ENCODE data around the gene CLEC12A. TPM values are rescaled to one million over a fixed set of nuclear protein-coding genes. Genes with fewer than 3 reads are reported as not detected.
A peak's percentile ranks its signal among the peaks of the same experiment; 100 is the strongest.
"Not testable (repeated sequence)": the region's sequence is repeated elsewhere in the genome, so short reads cannot be mapped to it uniquely, and the experiment has no call there.

Gene CLEC12A
- total RNA-seq = not detected in 2 replicates

DNA sequence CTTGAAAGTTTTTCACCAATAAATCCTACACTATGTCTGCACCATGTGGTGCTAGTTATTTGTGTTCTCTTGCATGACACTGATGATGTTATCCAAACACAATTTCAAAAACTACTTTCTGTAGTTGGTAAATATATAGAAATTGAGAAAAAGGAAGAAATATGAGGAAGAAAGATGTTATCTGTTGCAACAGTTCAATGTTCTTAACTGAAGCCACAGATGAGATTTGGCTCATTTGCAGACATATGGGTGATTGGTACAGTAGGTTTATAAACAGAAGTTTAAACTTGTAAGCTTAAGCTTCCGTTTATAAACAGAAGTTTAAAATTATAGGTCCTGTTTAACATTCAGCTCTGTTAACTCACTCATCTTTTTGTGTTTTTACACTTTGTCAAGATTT lies at the start of gene CLEC12A:
Gene CLEC12A (plus strand): TSS at position 229 of the 400 bp plus-strand sequence. CDS start 188 bp downstream, outside the sequence.
- DNase-seq (ENCODE audit: low read depth in 2 of 2) = no peak

DNA sequence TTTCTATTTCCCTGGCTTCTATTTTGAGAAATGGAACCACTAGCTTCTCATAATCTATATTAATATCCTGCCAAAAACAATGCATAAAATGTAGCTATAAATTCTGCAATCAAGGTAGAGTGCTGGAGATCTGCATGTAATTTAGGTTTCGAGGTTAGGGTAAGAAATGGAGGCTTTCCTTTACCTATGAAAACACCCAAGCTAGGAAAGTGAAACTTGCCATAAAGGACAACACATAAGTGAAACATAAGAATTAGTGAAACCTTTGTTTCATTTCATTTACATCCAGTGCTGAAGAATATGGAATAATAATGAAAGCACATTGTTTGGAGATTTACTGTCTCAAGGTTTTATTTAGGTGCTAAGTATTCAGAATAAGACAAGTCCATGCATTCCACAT lies 48.8 kb upstream of the CLEC12A start:
- DNase-seq (ENCODE audit: low read depth in 2 of 2) = no peak

DNA sequence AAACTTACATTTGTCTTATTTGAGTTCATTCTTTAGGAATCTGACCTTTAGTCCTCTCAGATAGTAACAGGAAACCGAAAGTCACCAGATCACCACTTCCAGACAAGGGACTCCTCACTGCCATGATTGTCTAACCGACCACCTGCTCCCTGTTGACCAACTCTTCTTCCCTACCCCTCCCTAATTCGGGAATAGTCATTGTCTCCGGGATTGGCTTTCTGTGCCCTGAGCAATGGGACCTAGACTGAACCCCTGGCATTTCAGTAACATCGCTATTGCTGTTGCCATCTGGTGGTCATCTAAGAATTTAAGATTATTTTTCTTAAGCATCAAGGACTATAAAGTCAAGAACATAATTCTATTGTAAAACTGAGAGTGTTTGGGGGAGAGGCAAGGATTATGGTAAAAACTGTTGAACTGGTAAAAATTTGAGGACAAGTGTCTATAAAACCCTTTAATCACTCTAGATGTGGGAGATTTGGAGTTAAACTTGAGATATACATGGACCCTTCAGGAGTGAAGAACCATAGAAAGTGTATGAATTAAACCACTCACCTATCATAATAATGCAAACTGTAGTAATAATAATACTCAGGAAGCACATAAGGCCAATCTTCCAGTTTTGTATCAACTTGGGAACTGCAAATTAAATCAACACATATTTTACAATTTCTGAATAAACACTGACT lies 45.4 kb upstream of the CLEC12A start:
- peak; percentile 64 to 67 for DNase-seq (ENCODE audit: low read depth in 2 of 2)

DNA sequence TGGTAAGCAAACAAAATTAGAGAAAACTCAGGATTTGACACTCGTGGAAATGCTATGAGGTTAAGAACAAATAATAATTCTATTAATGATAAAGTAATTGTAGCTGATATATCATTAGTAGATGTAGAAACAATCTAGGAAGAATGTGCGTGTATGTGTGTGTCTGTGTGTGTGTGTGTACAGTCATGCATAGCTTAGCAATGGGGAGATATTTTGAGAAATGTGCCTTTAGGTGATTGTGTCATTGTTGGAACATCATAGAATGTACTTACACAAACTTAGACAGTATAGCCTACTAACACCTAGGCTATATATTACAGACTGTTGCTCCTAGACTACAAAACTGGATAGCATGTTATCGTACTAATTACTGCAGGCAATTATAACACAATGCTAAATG lies 44.3 kb upstream of the CLEC12A start:
- DNase-seq (ENCODE audit: low read depth in 2 of 2) = no peak

DNA sequence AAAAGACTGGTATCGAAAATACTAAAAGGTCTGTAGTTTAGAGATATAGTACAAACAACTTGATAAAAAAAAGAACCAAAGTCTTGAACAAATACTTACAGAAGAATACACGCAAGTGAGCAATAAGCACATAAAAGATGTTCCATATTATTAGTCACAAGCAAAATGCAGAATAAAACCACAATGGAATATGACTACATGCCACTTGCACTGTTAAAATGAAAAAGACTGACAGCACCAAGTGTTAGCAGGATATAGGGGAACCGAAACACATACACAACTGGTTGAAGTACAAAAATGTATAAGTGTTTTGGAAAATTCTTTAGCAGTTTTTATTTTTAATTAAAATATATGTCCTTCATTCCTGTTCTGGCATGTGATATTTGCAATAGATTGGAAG lies 42.6 kb upstream of the CLEC12A start:
- DNase-seq (ENCODE audit: low read depth in 2 of 2) = no peak

DNA sequence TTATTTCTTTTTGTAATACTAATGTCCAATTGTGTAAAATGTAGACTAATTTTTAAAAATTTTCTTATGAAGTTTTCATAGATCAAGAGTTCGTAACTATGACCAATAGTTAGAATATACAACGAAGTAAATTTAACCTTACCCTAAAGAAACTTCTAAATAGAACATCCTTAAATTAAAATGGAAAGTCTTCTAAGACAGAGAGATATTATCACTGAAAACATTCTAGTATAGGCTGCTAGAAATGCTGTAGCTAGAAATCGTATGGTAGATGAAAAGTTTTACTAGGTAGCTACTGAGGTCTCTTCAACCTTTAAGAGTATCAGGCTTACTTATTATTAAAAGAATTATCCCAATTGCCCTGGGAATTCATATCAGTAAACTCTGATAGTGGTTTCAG lies 40.0 kb upstream of the CLEC12A start:
- no peak for DNase-seq (ENCODE audit: low read depth in 2 of 2)

DNA sequence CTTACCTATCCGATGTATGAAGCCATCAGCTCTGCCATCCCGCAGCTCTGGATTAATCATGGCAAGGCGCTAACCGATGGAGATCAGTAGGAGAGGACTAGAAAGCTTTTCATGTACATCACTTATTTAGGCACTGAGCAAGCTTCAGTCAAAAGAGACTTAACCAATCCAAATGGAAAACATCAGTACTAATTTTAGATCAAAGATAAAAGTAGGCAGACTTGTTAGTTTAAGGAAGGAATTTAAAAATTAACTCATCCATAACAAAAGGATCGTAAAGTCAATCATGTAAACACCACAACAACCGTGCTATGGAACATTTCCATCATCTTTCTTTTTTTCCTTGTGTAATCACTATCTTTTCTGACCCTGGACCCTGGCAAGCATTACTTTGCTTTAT lies 38.9 kb upstream of the CLEC12A start, which contains the start of gene CLEC2A:
Gene CLEC2A (minus strand): TSS at position 101 of the 400 bp plus-strand sequence. CDS start 41 bp downstream, at position 60.
- no peak for DNase-seq (ENCODE audit: low read depth in 2 of 2)

DNA sequence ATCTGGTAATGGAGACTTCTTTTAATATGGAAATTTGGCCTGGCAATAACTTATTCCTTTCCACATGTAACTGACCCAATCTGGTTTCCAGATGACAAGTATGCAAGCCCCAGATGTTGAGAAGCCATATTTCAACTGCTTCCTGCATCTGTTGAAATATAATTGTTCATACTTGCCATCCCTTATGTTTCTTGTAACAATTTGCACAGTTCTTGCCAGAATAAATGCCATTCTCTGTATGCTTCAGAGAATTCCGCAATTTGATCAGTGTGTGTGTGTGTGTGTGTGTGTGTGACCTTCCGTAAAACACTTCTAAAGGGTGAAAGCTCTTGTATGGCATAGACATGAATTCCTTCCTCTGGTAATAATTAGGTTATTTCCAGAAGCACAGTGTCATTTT lies 37.3 kb upstream of the CLEC12A start:
- DNase-seq (ENCODE audit: low read depth in 2 of 2) = no peak

DNA sequence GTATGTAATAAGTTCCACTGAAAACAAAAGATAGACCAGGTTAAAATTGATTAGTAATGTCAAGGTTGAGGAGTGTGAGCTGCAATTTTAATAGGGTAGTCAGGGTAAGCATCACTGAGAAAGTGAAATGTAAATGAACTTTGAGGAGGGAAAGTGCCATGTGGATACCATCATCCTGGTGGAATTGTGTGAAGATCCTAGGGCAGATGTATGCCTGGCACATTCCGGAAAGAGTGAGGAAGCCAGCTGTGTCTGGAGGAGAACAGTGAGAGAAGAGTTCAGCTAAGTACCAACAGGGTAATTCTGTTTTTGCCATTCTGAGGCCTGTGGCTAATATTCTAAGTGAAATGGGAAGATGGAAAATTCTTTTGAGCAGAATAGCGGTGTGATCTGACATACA lies 36.2 kb upstream of the CLEC12A start:
- no peak for DNase-seq (ENCODE audit: low read depth in 2 of 2)

DNA sequence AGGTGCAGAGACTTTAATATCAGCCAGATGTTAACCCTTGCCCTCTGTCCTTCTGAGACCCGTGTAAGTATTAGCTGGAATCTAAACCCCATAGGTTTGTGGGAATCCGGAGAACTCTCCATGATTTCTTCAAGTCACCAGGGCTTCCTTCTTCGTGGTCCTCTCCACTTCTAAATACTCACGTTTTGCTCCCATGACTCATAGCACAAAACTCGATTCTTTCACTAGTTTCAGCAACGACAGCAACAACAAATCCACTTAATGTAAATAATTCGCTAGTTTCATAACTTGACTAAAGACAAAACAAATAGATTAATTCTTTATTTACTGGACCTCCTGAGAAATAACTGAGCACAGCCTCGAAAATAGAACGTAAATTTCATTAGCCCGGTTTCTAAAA lies 34.6 kb upstream of the CLEC12A start:
- DNase-seq (ENCODE audit: low read depth in 2 of 2) = no peak

DNA sequence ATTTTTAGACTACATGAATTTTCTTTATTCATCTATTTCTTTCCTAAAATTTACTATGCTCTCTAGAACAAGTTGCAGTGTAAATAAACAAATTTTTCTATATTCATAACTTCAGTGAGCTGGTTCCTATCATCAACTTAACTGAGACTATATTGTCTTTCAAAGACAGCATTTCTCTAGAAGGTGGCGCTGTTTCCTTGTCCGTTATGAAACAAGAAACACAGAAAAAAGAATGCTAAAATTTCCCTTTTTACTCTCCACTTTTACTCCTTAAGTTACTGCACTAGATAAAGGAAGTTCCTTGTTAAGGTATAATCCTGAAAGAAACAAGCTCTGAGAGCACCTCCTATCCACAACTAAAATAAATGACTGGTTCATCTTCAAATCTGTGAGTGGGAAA lies 30.8 kb upstream of the CLEC12A start:
- DNase-seq (ENCODE audit: low read depth in 2 of 2) = peak in 1 of 2 donors; percentile 30

DNA sequence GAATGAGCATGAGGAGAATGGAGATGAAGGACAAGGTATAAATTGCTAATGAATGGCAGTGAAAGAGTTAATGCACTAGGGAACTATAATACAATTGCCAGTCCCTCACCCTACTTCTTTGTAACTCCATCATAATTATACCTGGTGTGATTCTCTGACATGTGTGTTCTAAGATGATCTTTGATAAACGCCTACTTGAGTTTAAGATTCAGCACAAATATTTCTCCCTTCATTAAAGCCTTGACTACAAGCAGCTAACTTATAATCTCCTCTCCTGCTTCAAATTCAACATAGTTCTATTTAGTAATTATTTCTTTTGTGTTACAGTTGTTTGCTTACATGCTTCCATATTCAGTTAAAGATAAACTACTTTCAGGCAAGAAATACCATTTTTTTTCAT lies 29.4 kb upstream of the CLEC12A start:
- DNase-seq (ENCODE audit: low read depth in 2 of 2) = no peak

DNA sequence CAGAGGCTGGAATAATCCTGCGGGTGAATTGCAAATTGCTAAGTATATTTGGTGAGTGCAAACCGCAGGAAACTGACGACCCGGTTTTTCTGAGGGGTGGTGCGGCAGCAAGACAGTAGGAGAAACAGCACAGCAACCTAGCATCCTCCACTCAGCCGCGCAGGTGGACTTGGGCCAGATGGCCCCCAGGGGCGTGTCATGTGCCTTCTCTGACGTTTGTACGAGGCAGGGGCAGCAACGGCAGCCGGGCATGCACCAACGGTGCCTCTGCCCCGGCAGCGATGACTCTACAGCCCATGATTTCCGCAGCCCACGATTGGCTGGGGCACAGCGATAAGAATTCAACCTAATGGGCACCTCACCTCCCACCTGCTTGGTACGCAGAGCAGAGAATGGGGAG lies 28.0 kb upstream of the CLEC12A start:
- DNase-seq (ENCODE audit: low read depth in 2 of 2) = no peak

DNA sequence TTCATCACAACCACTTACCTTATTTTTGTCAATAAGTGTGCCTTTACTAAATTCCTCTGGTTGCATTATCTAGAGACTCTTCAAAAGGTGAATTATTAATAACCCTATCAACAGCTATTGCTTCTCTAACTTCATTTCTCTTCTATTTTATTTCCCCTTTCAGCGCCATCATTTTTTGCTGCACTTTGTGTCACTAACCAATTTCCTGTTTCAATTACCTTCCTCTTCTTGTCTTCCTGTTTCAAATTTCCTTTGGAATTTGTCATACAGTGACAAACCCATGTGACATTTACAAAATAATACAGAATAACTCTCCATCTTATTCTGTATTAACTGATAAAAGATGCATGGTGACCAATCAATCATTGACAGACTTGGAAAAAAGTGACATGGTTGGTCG lies 26.8 kb upstream of the CLEC12A start:
- no peak for DNase-seq (ENCODE audit: low read depth in 2 of 2)

DNA sequence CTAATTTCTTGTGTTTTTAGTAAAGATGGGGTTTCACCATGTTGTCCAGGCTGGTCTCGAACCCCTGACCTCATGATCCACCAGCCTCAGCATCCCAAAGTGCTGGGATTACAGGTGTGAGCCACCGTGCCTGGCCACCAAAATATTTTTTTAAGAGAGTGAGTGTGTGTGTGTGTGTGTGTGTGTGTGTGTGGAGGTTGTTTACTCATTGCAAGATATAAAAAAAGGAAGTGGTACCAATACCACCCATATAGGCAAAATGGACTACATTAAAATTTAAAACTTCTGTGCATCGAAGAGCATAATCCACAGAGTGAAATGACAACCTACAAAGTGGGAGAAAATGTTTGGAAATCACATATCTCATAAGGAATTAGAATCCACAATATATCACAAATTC lies 23.5 kb upstream of the CLEC12A start:
- no peak for DNase-seq (ENCODE audit: low read depth in 2 of 2)

DNA sequence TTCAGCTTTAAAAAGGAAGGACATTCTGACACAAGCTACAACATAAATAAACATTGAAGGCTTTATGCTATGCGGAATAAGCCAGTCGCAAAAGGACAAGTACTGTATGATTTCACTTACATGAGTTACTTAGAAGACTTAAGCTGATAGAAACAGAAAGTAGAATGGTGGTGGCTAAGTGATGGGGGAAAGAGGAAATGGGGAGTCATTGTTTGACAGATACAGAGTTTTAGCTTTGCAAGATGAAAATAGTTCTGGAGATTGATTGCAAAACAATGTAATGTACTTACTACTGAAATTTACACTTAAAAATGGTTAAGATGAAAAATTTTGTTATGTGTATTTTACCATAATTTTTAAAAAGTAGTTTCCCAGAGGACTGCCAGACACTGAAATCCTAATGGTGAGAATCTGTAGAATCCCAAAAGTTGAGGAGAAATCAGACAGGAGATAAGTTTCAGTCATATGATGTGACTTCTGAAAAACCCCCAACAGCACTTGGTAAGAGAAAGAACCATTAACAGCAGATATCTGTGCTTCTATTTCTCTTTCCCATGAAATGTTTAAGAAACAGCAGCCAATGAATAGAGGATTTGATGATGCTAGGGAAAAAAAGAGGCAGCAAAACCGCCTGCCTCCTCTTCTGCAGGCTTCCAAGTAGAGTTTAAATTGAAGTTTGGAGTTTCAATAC lies 22.5 kb upstream of the CLEC12A start:
- peak in 1 of 2 donors; percentile 26 for DNase-seq (ENCODE audit: low read depth in 2 of 2)

DNA sequence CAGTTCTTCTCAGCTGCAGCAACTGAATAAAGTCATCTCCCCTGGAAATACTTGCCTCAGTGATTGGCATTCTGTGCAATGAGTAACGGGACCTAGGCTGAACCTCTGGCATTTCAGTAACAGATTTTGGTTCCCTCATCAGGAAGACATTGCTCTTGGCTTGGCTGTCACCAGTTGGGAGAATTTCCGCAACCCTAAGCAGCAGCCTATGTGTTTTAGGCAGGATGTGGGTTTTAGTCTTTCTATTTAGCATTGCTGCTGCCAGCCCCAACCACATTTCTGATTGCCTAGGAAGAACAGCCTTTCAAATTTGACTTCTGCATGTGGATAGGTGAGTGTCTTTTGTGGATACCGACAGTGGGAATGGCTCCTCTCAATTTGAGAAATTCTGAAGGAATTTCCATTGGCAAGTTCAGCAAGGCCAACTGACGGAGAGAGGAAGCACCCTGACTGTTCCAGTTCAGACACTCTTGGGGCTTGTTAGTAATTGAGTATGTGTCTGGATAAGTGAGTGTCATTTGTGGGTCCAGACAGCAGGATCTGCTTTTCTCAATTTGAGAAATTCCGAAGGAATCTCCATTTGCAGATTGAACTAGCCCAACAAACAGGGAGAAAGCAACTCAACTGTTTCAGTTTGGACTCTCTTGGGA lies 20.1 kb upstream of the CLEC12A start:
- no peak for DNase-seq (ENCODE audit: low read depth in 2 of 2)

DNA sequence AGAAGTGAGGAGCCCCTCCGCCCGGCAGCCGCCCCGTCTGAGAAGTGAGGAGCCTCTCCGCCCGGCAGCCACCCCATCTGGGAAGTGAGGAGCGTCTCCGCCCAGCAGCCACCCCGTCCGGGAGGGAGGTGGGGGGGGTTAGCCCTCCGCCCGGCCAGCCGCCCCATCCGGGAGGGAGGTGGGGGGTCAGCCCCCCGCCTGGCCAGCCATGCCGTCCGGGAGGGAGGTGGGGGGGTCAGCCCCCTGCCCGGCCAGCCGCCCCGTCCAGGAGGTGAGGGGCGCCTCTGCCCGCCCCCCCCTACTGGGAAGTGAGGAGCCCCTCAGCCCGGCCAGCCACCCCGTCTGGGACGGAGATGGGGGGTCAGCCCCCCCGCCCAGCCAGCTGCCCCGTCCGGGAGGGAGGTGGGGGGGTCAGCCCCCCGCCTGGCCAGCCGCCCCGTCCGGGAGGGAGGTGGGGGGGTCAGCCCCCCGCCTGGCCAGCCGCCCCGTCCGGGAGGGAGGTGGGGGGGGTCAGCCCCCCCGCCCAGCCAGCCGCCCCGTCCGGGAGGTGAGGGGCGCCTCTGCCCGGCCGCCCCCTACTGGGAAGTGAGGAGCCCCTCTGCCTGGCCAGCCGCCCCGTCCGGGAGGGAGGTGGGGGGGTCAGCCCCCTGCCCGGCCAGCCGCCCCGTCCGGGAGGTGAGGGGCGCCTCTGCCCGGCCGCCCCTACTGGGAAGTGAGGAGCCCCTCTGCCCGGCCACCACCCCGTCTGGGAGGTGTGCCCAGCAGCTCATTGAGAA lies 18.1 kb upstream of the CLEC12A start:
- DNase-seq (ENCODE audit: low read depth in 2 of 2) = not testable (repeated sequence)

DNA sequence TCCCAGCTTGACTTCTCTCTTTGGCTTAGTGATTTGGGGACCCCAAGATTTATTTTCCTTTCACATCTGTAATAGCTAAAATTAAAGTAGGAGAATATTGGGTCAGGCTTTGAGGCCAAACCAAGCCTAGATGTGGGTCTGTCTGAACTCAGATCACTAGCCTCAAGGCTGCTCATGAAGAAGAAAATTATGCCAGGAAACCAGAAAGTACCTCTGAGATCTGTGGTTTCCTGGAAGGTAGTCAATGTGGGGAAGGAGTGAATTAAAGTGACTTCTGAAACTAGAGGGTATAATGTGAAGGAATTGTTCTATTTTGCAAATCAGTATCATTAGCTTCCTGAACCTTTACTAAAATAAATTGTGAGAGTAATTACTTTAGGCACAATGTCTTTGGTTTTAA lies 13.4 kb upstream of the CLEC12A start:
- DNase-seq (ENCODE audit: low read depth in 2 of 2) = no peak

DNA sequence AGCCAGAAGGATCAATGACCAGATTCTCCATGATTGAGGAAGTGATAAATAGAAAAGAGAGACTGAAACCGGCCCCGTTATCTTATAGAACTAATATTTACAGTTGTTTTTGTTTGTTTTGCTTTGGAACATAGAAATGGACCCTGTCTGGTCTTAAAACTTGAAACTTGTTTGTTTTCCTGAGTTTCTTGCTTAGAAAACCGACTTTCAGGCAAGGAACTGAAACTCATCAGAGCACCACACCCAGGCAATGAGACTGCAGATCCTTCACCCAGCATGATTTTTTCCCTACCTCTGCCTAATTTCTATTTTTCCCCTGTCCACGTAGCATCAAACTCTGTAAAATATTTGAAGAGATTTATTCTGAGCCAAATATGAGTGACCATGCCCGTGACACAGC lies 10.6 kb upstream of the CLEC12A start:
- no peak for DNase-seq (ENCODE audit: low read depth in 2 of 2)

DNA sequence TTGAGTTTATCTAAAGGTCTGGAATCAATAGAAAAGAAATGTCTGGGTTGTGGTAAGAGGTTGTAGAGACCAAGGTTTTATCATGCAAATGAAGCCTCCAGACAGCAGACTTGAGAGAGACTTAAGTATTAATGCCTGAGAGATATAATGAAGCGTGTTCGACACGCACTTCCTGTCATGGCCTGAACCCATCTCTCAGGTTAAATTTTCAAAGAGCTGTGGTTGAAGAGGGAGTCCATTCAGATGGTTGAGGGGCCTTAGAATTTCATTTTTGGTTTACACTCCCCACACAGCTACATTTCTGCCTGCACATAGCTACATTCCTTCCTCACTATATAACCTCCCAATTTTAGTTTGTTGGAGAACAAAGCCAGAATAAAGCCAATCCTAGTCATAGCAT lies 10.1 kb upstream of the CLEC12A start:
- DNase-seq (ENCODE audit: low read depth in 2 of 2) = no peak

DNA sequence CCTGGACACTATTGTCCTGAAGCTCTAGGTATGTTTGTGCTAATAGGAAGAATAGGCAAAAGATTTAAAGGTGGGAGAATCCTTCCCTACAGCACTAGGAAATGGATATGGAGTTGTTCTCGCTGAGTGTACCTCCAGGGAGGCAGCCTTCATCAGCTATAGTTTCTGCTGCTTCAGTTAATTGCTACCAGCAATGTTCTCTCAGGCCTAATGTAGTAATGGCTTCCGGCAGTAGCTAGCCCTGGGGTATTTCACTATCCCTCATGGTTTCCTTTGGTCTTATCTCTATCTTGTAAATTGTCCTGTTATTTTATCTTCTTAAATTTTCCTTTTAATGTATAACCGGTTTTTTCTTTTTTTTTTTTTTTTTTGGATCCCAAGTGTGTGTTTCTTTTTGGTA lies 9.3 kb upstream of the CLEC12A start:
- no peak for DNase-seq (ENCODE audit: low read depth in 2 of 2)

Measured in lung microvascular endothelial cell (primary cell).